Measurements from ENCODE around the gene CREB3L2. TPM values are rescaled to one million over a fixed set of nuclear protein-coding genes. Genes with fewer than 3 reads are reported as not detected.

The CREB3L2 gene
- total and polyA plus RNA-seq, 2 of the 4 experiments (the other 2 are of a cell fraction), result 42.3 to 57.9 TPM

- no peak overlapping the region for H3K18ac ChIP-seq (ENCODE audit: low read depth, low read length)
- no peak overlapping the region for H3K9ac ChIP-seq (ENCODE audit: low read depth, low read length)
- peak overlapping the region; percentile 66 for H2AK9ac ChIP-seq (replicated peaks; ENCODE audit: low read depth, low read length, poor library complexity)
- intact Hi-C loops (cut with micrococcal nuclease), result loop anchor here (5.0 kb wide), 2 partner anchors 35 to 275 kb away; partner anchors contain the start of gene DGKI
- H2BK20ac ChIP-seq (ENCODE audit: low read depth, low read length), result peak overlapping the region; percentile 80; the same call in 1 of the 2 replicates
- peak overlapping the region; percentile 32 for H3K27ac ChIP-seq (ENCODE audit: insufficient read depth, low read length)
- peaks cover 62% of the 10 kb centered on the region for H3K36me3 ChIP-seq (ENCODE audit: control insufficient read depth, insufficient read depth, low read length)
- H3K56ac ChIP-seq (ENCODE audit: extremely low read depth, insufficient read depth, low read length), result no peak overlapping the region
- peak overlapping the region; percentile 26; the same call in 1 of the 2 replicates for H3K4me2 ChIP-seq (ENCODE audit: low read depth, low read length)
- peaks cover 11 to 64% of the 10 kb centered on the region in 2 experiments for H3K79me1 ChIP-seq (ENCODE audit: low read depth in 1 of 2, low read length in 2 of 2)
- dilution Hi-C loops (cut with HindIII; ENCODE audit: low sequenced_read_pairs, unreplicated experiment), result no loop called here
- H2BK120ac ChIP-seq (ENCODE audit: low read depth, low read length), result peak overlapping the region; percentile 72
- WGBS, 2 experiments (ENCODE audit: extremely low coverage in 2 of 2, insufficient read length in 1 of 2), result no CpG with 5 or more reads among the region's 5 CpGs
- DNase-seq (peak; percentile 100), ATAC-seq (ENCODE audit: low read depth) (peak; percentile 85)
- in situ Hi-C loops (cut with MboI; ENCODE audit: low sequenced_read_pairs), result no loop called here
- H2AK5ac ChIP-seq (ENCODE audit: low read depth, low read length), result peak overlapping the region; percentile 74
- H3K4ac ChIP-seq (ENCODE audit: low read depth, low read length), result peak overlapping the region; percentile 75
- peak overlapping the region; percentile 87 for H2BK5ac ChIP-seq (ENCODE audit: low read depth, low read length, poor library complexity, severe bottlenecking)
- peaks cover 5% of the 10 kb centered on the region for H3K9me3 ChIP-seq (ENCODE audit: control insufficient read depth, insufficient read depth, low read length)
- peak overlapping the region; percentile 46; the same call in 1 of the 2 replicates for H3K23ac ChIP-seq (ENCODE audit: low read depth, low read length)
- peak overlapping the region in 1 of 2 experiments; percentile 61; a peak in 1 of 4 replicates for H4K8ac ChIP-seq (ENCODE audit: low read depth in 2 of 2, low read length in 2 of 2)
- peaks cover 10% of the 10 kb centered on the region for H4K20me1 ChIP-seq (ENCODE audit: insufficient read depth, low read length)
- no peaks in the 10 kb centered on the region for H3K27me3 ChIP-seq (ENCODE audit: control insufficient read depth, insufficient read depth, low read length)
- H2BK15ac ChIP-seq (ENCODE audit: low read depth, low read length), result no peak overlapping the region
- H2AFZ ChIP-seq (replicated peaks; ENCODE audit: low read length, poor library complexity), result peak overlapping the region; percentile 41
- CTCF ChIA-PET, result interaction anchor here (0.6 to 2.0 kb wide), 4 partner anchors 20 to 226 kb away, joined by 3 to 6 read pairs (median 3); no protein-coding TSS in a partner anchor
- peaks cover 32% of the 10 kb centered on the region for H3K9me1 ChIP-seq (ENCODE audit: insufficient read depth, low read length)
- BruUV-seq (replicated peaks), result no TSS peak
- H4K91ac ChIP-seq (ENCODE audit: insufficient read depth, low read depth, low read length), result peak overlapping the region; percentile 47
- H3K4me3 ChIP-seq (ENCODE audit: insufficient read depth, low read depth, low read length), result no peak overlapping the region
- peaks cover 18% of the 10 kb centered on the region for H3K4me1 ChIP-seq (ENCODE audit: control insufficient read depth, insufficient read depth, low read length)
- POLR2A ChIA-PET (ENCODE audit: unreplicated experiment), result interaction anchor here (0.5 kb wide), 1 partner anchor 221 kb away, joined by 3 read pairs; no protein-coding TSS in a partner anchor
- no peak overlapping the region for H4K5ac ChIP-seq (ENCODE audit: low read depth, low read length)
- peak overlapping the region; percentile 56 for H3K14ac ChIP-seq (replicated peaks; ENCODE audit: low read depth, low read length)
- TF ChIP-seq BHLHE40 (IDR thresholded peaks at IDR 0.05; ENCODE audit: low read depth, low read length) (peak; percentile 58; the same call in 1 of the 2 replicates), RAD21 (IDR thresholded peaks at IDR 0.05; ENCODE audit: low read length) (peak; percentile 35), RFX5 (IDR thresholded peaks at IDR 0.05; ENCODE audit: low read depth, low read length) (no peak), SMC3 (IDR thresholded peaks at IDR 0.05; ENCODE audit: low read depth, low read length) (peak; percentile 37; the same call in 1 of the 2 replicates), ELK1 (IDR thresholded peaks at IDR 0.05; ENCODE audit: borderline replicate concordance, low read depth, low read length) (no peak), MAZ (IDR thresholded peaks at IDR 0.05; ENCODE audit: borderline replicate concordance, low read depth, low read length) (peak; percentile 65), USF2 (IDR thresholded peaks at IDR 0.05; ENCODE audit: low read depth, low read length) (no peak), RCOR1 (IDR thresholded peaks at IDR 0.05; ENCODE audit: insufficient replicate concordance, low read length) (peak; percentile 76), MAFK (IDR thresholded peaks at IDR 0.05; ENCODE audit: low read depth, low read length) (peak; percentile 29), CHD1 (IDR thresholded peaks at IDR 0.05; ENCODE audit: low read depth, low read length) (no peak; the same call in 1 of the 2 replicates), NFE2L2 (IDR thresholded peaks at IDR 0.05; ENCODE audit: low read depth, low read length) (peak; percentile 54; the same call in 1 of the 2 replicates), CEBPB (IDR thresholded peaks at IDR 0.05; ENCODE audit: low read depth, low read length) (no peak), CTCF (conservative IDR thresholded peaks at IDR 0.05; ENCODE audit: low read depth, low read length) (no peak), MXI1 (IDR thresholded peaks at IDR 0.05; ENCODE audit: borderline replicate concordance, low read depth, low read length) (no peak), POLR2A (IDR thresholded peaks at IDR 0.05; ENCODE audit: low read depth, low read length) (peak; percentile 58)
Measured at GRCh38 chr7:137882261-137882668, 119.6 kb downstream of the CREB3L2 start.
